ENCODE data around the gene ZNF574. TPM values are rescaled to one million over a fixed set of nuclear protein-coding genes. Genes with fewer than 3 reads are reported as not detected.

The ZNF574 gene
- total and polyA plus RNA-seq, 2 donors (not counting 3 experiments of a cell fraction or from before 2014, with no cell fraction given), result 13.6 to 15.3 TPM

DNA sequence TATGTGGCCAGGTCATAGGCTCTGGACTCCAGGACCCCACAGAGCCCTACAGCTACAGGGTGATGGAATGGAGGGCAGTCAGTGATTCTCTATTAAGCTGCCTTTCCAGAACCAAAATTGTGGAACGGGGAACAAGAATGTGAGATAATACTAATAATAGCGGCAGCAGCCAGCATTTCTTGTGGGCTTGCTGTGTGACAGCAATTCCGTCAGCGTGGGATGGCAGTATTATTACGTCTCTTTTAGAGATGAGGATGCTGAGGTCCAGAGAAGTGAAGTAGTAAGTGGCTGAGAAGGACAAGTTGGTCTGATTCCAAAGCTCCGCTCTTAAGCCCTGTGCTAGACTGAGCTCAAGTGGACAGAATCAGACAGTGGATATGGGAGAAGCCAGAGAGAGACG lies 30.4 kb upstream of the ZNF574 start:
- POLR2A ChIA-PET, result no interaction called here

DNA sequence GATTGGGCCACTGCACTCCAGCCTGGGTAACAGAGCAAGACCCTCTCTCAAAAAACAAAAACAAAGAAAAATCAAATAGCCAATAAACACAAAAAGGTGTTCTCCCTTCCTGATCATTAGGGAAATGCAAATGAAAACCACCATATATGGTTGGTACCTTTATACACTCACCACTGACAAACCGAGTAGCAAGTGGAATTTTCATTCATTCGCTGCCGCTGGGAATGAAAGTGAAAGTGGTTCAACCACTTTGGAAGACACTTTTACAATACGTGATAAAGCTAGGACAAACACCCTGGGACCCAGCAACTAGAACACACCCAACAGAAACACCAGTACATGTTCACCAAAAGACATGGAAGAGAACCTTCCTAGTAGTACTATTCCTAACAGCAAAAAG lies 27.0 kb upstream of the ZNF574 start:
- no peaks in the 10 kb centered on the region for H3K9me1 ChIP-seq (replicated peaks; ENCODE audit: control insufficient read depth, extremely low read depth, insufficient read depth, low read length)
- ChIA-PET CTCF (interaction anchor here (0.9 to 1.7 kb wide), 2 partner anchors 12 to 14 kb away, joined by 3 to 8 read pairs; no protein-coding TSS in a partner anchor), POLR2A (no interaction called here)
- H2AFZ ChIP-seq (ENCODE audit: low read depth, low read length), result no peak overlapping the region
- H3K36me3 ChIP-seq (ENCODE audit: control insufficient read depth in 2 of 2, extremely low read depth in 1 of 2, insufficient read depth in 2 of 2, low read length in 2 of 2), result no peaks in the 10 kb centered on the region
- H3K4me3 ChIP-seq (replicated peaks in 1 of 3; ENCODE audit: insufficient read depth in 1 of 3, low read depth in 1 of 3, low read length in 3 of 3), result no peak overlapping the region
- H3K9me3 ChIP-seq (replicated peaks; ENCODE audit: control insufficient read depth, insufficient read depth, low read length), result no peaks in the 10 kb centered on the region
- no peak for DNase-seq (ENCODE audit: low read depth, low spot score)
- no TSS peak for BruUV-seq (replicated peaks)
- no peak overlapping the region for H3K27ac ChIP-seq (ENCODE audit: insufficient read depth, low read depth, low read length)
- no peaks in the 10 kb centered on the region for H3K27me3 ChIP-seq (ENCODE audit: control insufficient read depth in 2 of 2, insufficient read depth in 2 of 2, low read length in 2 of 2)
- intact Hi-C loops (cut with micrococcal nuclease), result no loop called here
- no peak for FAIRE-seq
- TF ChIP-seq POLR2AphosphoS5 (IDR thresholded peaks at IDR 0.05; ENCODE audit: insufficient read depth, low read depth, low read length), result no peak
- TF ChIP-seq FOS (IDR thresholded peaks at IDR 0.05; ENCODE audit: borderline replicate concordance, insufficient read depth, low read length), result no peak
- TF ChIP-seq, protein P1, sequence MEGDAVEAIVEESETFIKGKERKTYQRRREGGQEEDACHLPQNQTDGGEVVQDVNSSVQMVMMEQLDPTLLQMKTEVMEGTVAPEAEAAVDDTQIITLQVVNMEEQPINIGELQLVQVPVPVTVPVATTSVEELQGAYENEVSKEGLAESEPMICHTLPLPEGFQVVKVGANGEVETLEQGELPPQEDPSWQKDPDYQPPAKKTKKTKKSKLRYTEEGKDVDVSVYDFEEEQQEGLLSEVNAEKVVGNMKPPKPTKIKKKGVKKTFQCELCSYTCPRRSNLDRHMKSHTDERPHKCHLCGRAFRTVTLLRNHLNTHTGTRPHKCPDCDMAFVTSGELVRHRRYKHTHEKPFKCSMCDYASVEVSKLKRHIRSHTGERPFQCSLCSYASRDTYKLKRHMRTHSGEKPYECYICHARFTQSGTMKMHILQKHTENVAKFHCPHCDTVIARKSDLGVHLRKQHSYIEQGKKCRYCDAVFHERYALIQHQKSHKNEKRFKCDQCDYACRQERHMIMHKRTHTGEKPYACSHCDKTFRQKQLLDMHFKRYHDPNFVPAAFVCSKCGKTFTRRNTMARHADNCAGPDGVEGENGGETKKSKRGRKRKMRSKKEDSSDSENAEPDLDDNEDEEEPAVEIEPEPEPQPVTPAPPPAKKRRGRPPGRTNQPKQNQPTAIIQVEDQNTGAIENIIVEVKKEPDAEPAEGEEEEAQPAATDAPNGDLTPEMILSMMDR (IDR thresholded peaks at IDR 0.05; ENCODE audit: extremely low read depth in 1 of 2, insufficient read depth in 1 of 2, low read depth in 1 of 2, low read length in 2 of 2), result no peak
- no peak for TF ChIP-seq MYC (IDR thresholded peaks at IDR 0.05; ENCODE audit: low read depth, low read length)
- TF ChIP-seq GATA2 (IDR thresholded peaks at IDR 0.05; ENCODE audit: insufficient read depth, insufficient read length, low read depth, low read length), result no peak
- TF ChIP-seq, protein P2, sequence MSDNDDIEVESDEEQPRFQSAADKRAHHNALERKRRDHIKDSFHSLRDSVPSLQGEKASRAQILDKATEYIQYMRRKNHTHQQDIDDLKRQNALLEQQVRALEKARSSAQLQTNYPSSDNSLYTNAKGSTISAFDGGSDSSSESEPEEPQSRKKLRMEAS (IDR thresholded peaks at IDR 0.05; ENCODE audit: insufficient read depth, insufficient read length), result no peak
- no peak for TF ChIP-seq POLR2A (IDR thresholded peaks at IDR 0.05; ENCODE audit: low read depth, low read length)
- no peak for TF ChIP-seq EZH2 (IDR thresholded peaks at IDR 0.05; ENCODE audit: borderline replicate concordance, low read depth, low read length, severe bottlenecking)
- no peak for TF ChIP-seq JUN (IDR thresholded peaks at IDR 0.05; ENCODE audit: borderline replicate concordance, insufficient read depth, insufficient read length, low read depth)
- dilution Hi-C loops (cut with MboI; ENCODE audit: extremely low pct_ligation_motif_present, low sequenced_read_pairs), result no loop called here
- H4K20me1 ChIP-seq (replicated peaks; ENCODE audit: control insufficient read depth, extremely low read depth, insufficient read depth, low read length), result no peaks in the 10 kb centered on the region
- H3K4me2 ChIP-seq (ENCODE audit: insufficient read depth, low read length), result no peak overlapping the region
- no peaks in the 10 kb centered on the region for H3K4me1 ChIP-seq (ENCODE audit: control insufficient read depth, extremely low read depth, insufficient read depth, low read length)
- H3K79me2 ChIP-seq (ENCODE audit: control insufficient read depth, insufficient read depth, low read length), result no peaks in the 10 kb centered on the region
- H3K9ac ChIP-seq (replicated peaks; ENCODE audit: extremely low read depth, insufficient read depth, low read length), result no peak overlapping the region

More for the DNA sequence above, 30.4 kb upstream of the ZNF574 start:
- H3K9ac ChIP-seq (replicated peaks; ENCODE audit: extremely low read depth, insufficient read depth, low read length), result no peak overlapping the region
- dilution Hi-C loops (cut with MboI; ENCODE audit: extremely low pct_ligation_motif_present, low sequenced_read_pairs), result no loop called here
- no peak for FAIRE-seq
- CTCF ChIA-PET, result interaction anchor here (1.3 to 3.9 kb wide), 2 partner anchors 10 to 17 kb away, joined by 4 to 29 read pairs; no protein-coding TSS in a partner anchor
- H3K36me3 ChIP-seq (ENCODE audit: control insufficient read depth in 2 of 2, extremely low read depth in 1 of 2, insufficient read depth in 2 of 2, low read length in 2 of 2), result no peaks in the 10 kb centered on the region
- no TSS peak for BruUV-seq (replicated peaks)
- H4K20me1 ChIP-seq (replicated peaks; ENCODE audit: control insufficient read depth, extremely low read depth, insufficient read depth, low read length), result no peaks in the 10 kb centered on the region
- H3K27me3 ChIP-seq (ENCODE audit: control insufficient read depth in 2 of 2, insufficient read depth in 2 of 2, low read length in 2 of 2), result no peaks in the 10 kb centered on the region
- no peak for TF ChIP-seq EZH2 (IDR thresholded peaks at IDR 0.05; ENCODE audit: borderline replicate concordance, low read depth, low read length, severe bottlenecking)
- TF ChIP-seq POLR2AphosphoS5 (IDR thresholded peaks at IDR 0.05; ENCODE audit: insufficient read depth, low read depth, low read length), result no peak
- TF ChIP-seq POLR2A (IDR thresholded peaks at IDR 0.05; ENCODE audit: low read depth, low read length), result no peak
- no peak for TF ChIP-seq FOS (IDR thresholded peaks at IDR 0.05; ENCODE audit: borderline replicate concordance, insufficient read depth, low read length)
- TF ChIP-seq GATA2 (IDR thresholded peaks at IDR 0.05; ENCODE audit: insufficient read depth, insufficient read length, low read depth, low read length), result no peak
- TF ChIP-seq JUN (IDR thresholded peaks at IDR 0.05; ENCODE audit: borderline replicate concordance, insufficient read depth, insufficient read length, low read depth), result no peak
- H3K27ac ChIP-seq (ENCODE audit: insufficient read depth, low read depth, low read length), result no peak overlapping the region
- H3K4me1 ChIP-seq (ENCODE audit: control insufficient read depth, extremely low read depth, insufficient read depth, low read length), result no peaks in the 10 kb centered on the region
- intact Hi-C loops (cut with micrococcal nuclease), result no loop called here
- no peaks in the 10 kb centered on the region for H3K79me2 ChIP-seq (ENCODE audit: control insufficient read depth, insufficient read depth, low read length)
- no peak for DNase-seq (ENCODE audit: low read depth, low spot score)
- no peak overlapping the region for H3K4me2 ChIP-seq (ENCODE audit: insufficient read depth, low read length)
- H2AFZ ChIP-seq (ENCODE audit: low read depth, low read length), result no peak overlapping the region
- no peak overlapping the region for H3K4me3 ChIP-seq (replicated peaks in 1 of 3; ENCODE audit: insufficient read depth in 1 of 3, low read depth in 1 of 3, low read length in 3 of 3)
- no peaks in the 10 kb centered on the region for H3K9me1 ChIP-seq (replicated peaks; ENCODE audit: control insufficient read depth, extremely low read depth, insufficient read depth, low read length)
- no peaks in the 10 kb centered on the region for H3K9me3 ChIP-seq (replicated peaks; ENCODE audit: control insufficient read depth, insufficient read depth, low read length)

Measured in endothelial cell of umbilical vein (primary cell).